Large intestine (tissue), 3 donors: ENCODE data around the gene SOWAHA. TPM values are rescaled to one million over a fixed set of nuclear protein-coding genes. Genes with fewer than 3 reads are reported as not detected.
"Not testable (repeated sequence)": the region's sequence is repeated elsewhere in the genome, so short reads cannot be mapped to it uniquely, and the experiment has no call there.

Experiments
- DNase-seq, 2 donors: peaks; one replicate each; pipeline versions ENCODE4 v3.0.0 to v3.0.0-alpha.2; 2013
- H3K27ac ChIP-seq: one replicate; pipeline ENCODE4 v1.5.1; 2013; ENCODE audit warnings: low read length
- H3K27me3 ChIP-seq: 2 replicates; pipeline ENCODE4 v1.6.1; 2013; ENCODE audit warnings: low read length; ENCODE audit not compliant: control insufficient read depth, insufficient read depth
- H3K36me3 ChIP-seq: 2 replicates; pipeline ENCODE4 v1.6.1; 2013; ENCODE audit warnings: low read length; ENCODE audit not compliant: control insufficient read depth, insufficient read depth
- H3K4me1 ChIP-seq: one replicate; pipeline ENCODE4 v1.6.1; 2013; ENCODE audit warnings: low read length; ENCODE audit not compliant: control insufficient read depth, insufficient read depth
- H3K4me3 ChIP-seq: one replicate; pipeline ENCODE4 v1.5.1; 2013; ENCODE audit warnings: low read length
- H3K9me3 ChIP-seq: one replicate; pipeline ENCODE4 v1.6.1; 2013; ENCODE audit warnings: mild to moderate bottlenecking, low read depth, low read length, moderate library complexity; ENCODE audit not compliant: control insufficient read depth
- WGBS: methylation state at CpG from one replicate; pipeline ENCODE4 v1.1.5; 2013; ENCODE audit warnings: low lambda C conversion rate; ENCODE audit not compliant: insufficient coverage; 5-methylcytosine and 5-hydroxymethylcytosine counted together
- polyA plus RNA-seq: library from polyadenylated mRNA; unstranded; fragments of 120-200 nt; gene quantifications from one replicate; pipeline ENCODE4 v1.2.1, GENCODE V29; 2013

Gene SOWAHA
- polyA plus RNA-seq, 1 donor: 54.3 TPM

DNA sequence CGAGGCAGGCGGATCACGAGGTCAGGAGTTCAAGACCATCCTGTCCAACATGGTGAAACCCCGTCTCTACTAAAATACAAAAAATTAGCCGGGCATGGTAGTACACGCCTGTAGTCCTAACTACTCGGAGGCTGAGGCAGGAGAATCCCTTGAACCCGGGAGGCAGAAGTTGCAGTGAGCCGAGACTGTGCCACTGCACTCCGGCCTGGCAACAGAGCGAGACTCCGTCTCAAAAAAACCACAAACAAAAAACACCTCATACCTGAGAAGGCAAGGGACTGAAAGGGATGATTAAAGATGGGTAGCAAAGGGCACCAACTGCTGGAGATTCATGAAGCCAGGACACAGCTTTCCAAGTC is 6.3 kb upstream of the SOWAHA start:
- not testable (repeated sequence) for H3K9me3 ChIP-seq, DNase-seq, H3K27me3 ChIP-seq, H3K36me3 ChIP-seq
- no CpG with 5 or more reads among the region's 12 CpGs for WGBS
- Histone ChIP-seq H3K27ac (peak overlapping the region; percentile 84), H3K4me3 (peak overlapping the region; percentile 41), H3K4me1 (peaks cover 28% of the 10 kb centered on the region)

DNA sequence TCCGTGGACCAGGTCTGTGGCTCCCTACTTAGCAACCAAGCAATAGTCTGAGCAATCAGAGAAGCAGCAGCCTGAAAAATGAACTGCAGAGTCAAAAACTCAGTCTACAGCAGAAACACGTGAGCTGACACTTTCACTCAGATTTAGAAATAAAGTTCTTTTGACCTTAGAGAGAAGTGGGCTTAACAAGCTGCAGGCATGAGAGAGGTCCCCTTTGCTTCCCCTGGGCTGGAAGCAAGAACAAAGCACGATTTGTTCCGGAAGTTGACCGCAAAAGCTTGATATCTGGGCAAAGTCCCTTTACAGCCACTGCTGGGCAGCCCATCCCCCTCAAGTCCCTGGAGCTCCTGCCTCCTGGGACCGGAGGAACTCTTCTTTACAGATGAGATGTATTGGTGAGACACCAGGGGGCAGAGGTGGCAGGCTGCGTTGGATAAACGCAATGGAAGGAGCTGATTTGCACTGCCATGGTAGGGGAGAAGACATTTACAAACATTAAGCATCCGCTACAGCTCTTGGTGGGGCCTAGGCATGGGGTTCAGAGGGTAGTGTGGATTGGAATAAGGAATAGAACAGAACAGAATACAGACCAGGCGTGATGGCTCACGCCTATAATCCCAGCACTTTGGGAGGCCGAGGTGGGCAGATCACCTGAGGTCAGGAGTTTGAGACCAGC is 5.8 kb upstream of the SOWAHA start:
- no CpG with 5 or more reads among the region's 12 CpGs for WGBS
- peaks cover 8% of the 10 kb centered on the region for H3K27me3 ChIP-seq
- peak; percentile 95 to 98 for DNase-seq
- no peaks in the 10 kb centered on the region for H3K9me3 ChIP-seq
- H3K36me3 ChIP-seq: no peaks in the 10 kb centered on the region
- peaks cover 28% of the 10 kb centered on the region for H3K4me1 ChIP-seq
- peak overlapping the region; percentile 84 for H3K27ac ChIP-seq
- peak overlapping the region; percentile 41 for H3K4me3 ChIP-seq

DNA sequence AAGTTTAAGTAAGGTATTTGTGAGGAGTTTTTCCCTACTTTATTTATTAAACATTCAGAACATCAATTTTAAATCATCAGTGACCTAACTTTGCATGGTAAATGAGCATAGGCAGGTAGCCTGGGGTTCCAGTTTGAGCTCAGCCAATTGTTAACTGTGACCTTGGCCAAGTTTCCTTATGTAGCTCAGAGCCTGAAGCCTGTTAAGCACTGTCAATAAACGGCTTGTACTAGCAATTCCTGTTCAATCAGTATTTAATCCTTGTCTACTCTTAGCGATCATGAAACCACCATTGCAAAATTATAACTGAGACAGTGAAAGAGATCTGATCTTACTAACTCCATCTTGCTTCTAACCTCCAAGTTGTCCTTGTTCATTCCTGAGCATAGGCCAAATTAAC is 4.7 kb upstream of the SOWAHA start:
- Histone ChIP-seq H3K27ac (no peak overlapping the region), H3K27me3 (peaks cover 12% of the 10 kb centered on the region), H3K36me3 (no peaks in the 10 kb centered on the region), H3K4me1 (peaks cover 28% of the 10 kb centered on the region), H3K9me3 (no peaks in the 10 kb centered on the region), H3K4me3 (no peak overlapping the region)
- WGBS: 0% methylated on average over 1 of the region's 2 CpGs
- peak in 1 of 2 donors; percentile 27 for DNase-seq

DNA sequence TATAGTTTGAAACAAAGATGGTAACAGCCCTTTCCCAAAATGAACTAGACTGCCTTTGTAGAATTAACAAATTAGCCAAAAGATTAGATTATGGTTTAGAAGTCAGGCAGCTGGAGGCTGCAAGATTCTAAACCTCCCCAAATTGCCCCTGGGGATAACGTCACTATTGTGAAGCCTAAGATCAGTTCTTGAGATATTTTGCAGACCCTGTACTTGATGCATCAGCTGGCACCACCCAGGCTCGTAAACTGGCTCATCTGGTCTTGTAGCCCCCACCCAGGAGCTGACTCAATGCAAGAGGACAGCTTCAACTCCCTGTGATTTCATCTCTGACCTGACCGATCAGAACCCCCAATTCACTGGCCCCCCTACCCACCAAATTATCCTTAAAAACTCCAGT is 4.2 kb upstream of the SOWAHA start:
- no peak for DNase-seq
- Histone ChIP-seq H3K4me1 (peaks cover 28% of the 10 kb centered on the region), H3K4me3 (no peak overlapping the region), H3K9me3 (no peaks in the 10 kb centered on the region), H3K27me3 (peaks cover 15% of the 10 kb centered on the region), H3K27ac (no peak overlapping the region), H3K36me3 (no peaks in the 10 kb centered on the region)
- WGBS: no CpG with 5 or more reads among the region's 3 CpGs

DNA sequence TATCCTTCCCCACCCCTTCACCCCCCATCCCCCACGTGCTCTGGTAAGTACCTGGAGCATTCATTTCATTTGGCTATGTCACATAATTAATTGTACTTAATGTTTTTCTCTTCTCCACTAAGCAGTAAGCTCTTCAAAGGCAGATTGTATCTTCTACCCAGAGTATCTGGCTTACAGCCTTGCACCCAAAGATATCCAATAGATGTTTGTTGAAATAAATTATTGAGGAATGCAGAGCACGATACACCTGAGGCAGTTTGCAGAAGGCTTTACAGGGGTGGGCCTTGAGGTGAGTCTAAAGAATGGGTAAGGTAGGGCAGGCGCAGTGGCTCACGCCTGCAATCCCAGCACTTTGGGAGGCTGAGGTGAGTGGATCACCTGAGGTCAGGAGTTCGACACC is 2.5 kb upstream of the SOWAHA start:
- DNase-seq: no peak
- no peak overlapping the region for H3K4me3 ChIP-seq
- H3K9me3 ChIP-seq: peaks cover 7% of the 10 kb centered on the region
- H3K4me1 ChIP-seq: peaks cover 28% of the 10 kb centered on the region
- no CpG with 5 or more reads among the region's 5 CpGs for WGBS
- no peaks in the 10 kb centered on the region for H3K36me3 ChIP-seq
- H3K27ac ChIP-seq: no peak overlapping the region
- peaks cover 25% of the 10 kb centered on the region for H3K27me3 ChIP-seq

DNA sequence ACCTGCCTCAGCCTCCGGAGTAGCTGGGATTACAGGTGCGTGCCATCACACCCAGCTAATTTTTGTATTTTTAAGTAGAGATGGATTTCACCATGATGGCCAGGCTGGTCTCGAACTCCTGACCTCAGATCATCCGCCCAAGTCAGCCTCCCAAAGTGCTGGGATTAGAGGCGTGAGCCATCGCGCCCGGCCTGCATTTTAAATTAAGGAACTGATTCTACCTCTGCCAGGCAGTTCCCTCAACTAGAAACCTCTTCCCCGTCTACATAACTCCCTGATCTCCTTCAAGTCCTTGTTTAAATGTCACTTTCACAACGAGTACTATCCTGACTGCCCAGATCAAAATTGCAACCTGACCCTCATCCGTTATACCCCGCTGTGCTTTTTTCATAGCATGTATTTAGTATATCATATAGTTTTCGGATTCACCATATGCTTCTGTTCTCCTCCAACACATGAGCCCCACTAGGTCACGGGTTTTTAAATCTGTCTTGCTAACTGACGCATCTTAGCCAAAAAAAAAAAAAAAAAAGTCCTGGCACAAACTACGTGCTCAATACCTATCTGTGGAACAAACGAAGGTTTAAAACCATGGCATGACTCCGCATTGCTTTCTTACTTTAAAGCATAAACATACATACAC is 858 bp upstream of the SOWAHA start:
- H3K4me3 ChIP-seq: no peak overlapping the region
- peak overlapping the region; percentile 63 for H3K27ac ChIP-seq
- peaks cover 25% of the 10 kb centered on the region for H3K27me3 ChIP-seq
- peaks cover 23% of the 10 kb centered on the region for H3K4me1 ChIP-seq
- H3K9me3 ChIP-seq: peaks cover 7% of the 10 kb centered on the region
- WGBS: 56% methylated on average over 2 of the region's 18 CpGs
- H3K36me3 ChIP-seq: no peaks in the 10 kb centered on the region
- no peak for DNase-seq

DNA sequence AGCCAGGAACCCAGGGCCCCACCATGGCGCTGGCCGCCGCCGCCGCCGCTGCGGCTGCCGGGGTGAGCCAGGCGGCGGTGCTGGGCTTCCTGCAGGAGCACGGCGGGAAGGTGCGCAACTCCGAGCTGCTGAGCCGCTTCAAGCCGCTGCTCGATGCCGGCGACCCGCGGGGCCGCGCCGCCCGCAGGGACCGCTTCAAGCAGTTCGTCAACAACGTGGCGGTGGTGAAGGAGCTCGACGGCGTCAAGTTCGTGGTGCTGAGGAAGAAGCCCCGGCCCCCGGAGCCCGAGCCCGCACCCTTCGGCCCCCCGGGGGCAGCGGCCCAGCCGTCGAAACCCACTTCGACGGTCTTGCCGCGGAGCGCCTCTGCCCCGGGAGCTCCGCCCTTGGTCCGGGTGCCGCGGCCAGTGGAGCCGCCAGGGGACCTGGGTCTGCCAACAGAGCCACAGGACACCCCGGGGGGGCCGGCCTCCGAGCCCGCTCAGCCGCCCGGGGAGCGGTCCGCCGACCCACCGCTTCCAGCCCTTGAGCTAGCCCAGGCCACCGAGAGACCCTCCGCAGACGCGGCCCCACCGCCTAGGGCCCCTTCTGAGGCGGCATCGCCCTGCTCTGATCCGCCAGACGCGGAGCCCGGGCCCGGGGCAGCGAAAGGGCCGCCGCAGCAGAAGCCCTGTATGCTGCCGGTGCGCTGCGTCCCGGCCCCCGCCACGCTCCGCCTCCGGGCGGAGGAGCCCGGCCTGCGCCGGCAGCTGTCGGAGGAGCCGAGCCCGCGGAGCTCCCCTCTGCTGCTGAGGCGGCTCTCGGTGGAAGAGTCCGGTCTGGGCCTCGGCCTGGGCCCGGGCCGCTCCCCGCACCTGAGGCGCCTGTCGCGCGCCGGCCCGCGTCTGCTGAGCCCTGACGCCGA is 749 bp downstream of the SOWAHA start:
- peak in 1 of 2 donors; percentile 82 for DNase-seq
- H3K27ac ChIP-seq: peak overlapping the region; percentile 91
- H3K4me3 ChIP-seq: peak overlapping the region; percentile 53
- H3K36me3 ChIP-seq: no peaks in the 10 kb centered on the region
- H3K9me3 ChIP-seq: peaks cover 7% of the 10 kb centered on the region
- H3K4me1 ChIP-seq: peaks cover 25% of the 10 kb centered on the region
- peaks cover 27% of the 10 kb centered on the region for H3K27me3 ChIP-seq
- no CpG with 5 or more reads among the region's 110 CpGs for WGBS

DNA sequence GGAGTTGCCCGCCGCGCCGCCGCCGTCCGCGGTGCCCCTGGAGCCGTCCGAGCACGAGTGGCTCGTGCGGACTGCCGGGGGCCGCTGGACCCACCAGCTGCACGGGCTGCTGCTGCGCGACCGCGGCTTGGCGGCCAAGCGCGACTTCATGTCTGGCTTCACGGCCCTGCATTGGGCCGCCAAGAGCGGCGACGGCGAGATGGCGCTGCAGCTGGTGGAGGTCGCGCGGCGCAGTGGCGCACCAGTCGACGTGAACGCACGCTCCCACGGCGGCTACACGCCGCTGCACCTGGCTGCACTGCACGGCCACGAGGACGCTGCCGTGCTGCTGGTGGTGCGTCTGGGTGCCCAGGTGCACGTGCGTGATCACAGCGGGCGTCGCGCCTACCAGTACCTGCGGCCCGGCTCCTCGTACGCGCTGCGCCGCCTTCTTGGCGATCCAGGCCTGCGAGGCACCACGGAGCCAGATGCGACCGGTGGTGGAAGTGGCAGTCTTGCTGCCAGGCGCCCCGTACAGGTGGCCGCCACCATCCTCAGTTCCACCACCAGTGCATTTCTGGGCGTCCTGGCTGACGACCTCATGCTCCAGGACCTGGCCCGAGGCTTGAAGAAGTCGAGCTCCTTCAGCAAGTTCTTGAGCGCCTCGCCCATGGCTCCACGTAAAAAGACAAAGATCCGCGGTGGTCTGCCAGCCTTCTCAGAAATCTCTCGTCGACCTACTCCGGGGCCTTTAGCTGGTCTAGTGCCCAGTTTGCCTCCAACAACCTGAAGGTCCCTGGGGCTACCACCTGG is 1.6 kb downstream of the SOWAHA start:
- H3K4me3 ChIP-seq: peak overlapping the region; percentile 24
- no peaks in the 10 kb centered on the region for H3K36me3 ChIP-seq
- H3K4me1 ChIP-seq: peaks cover 27% of the 10 kb centered on the region
- H3K27ac ChIP-seq: no peak overlapping the region
- WGBS: no CpG with 5 or more reads among the region's 81 CpGs
- H3K27me3 ChIP-seq: peaks cover 31% of the 10 kb centered on the region
- DNase-seq: peak in 1 of 2 donors; percentile 27
- H3K9me3 ChIP-seq: peaks cover 10% of the 10 kb centered on the region

DNA sequence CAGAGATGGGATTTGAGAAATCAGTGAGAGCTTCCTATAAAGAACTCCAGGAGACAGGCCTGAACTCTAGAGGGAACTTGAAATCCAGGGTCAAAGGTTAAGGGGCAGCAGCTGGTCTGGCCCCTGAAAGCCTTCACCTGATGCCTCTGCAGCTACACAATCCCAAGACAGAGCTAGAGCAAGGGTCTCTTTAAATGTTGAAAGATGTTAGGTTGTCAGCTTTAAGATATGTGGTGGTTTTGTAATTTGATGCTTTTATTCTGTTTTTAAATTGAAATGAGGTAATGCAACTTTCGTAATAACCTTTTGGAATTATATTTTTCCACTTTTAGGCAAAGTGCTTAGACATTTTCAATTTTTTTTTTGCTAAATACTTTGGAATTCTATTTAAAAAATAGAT is 2.4 kb downstream of the SOWAHA start:
- WGBS: 67% methylated on average over 1 of the region's 1 CpG
- Histone ChIP-seq H3K36me3 (no peaks in the 10 kb centered on the region), H3K27me3 (peaks cover 31% of the 10 kb centered on the region), H3K4me3 (peak overlapping the region; percentile 24), H3K4me1 (peaks cover 33% of the 10 kb centered on the region), H3K27ac (no peak overlapping the region), H3K9me3 (peaks cover 10% of the 10 kb centered on the region)
- peak in 1 of 2 donors; percentile 41 for DNase-seq

DNA sequence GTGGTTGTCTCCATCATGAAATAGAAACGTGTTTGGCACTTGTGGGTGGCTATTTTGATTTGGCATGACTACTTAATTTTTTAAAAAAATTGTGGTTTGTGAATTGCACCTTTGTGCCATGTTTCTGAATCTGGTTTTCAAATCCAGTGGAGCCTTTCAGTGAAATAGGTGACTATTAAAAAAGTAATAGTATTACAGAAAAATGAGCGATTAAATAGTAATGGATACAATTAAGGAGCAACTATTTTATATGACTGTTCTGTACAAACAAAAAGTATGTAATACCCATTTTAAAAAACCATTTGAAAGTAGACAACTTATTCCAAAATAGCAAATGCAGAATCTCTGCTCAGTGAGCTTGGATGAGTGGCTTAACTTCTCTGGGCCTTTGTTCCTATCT is 3.0 kb downstream of the SOWAHA start:
- DNase-seq: no peak
- H3K27me3 ChIP-seq: peaks cover 31% of the 10 kb centered on the region
- H3K36me3 ChIP-seq: no peaks in the 10 kb centered on the region
- H3K9me3 ChIP-seq: peaks cover 10% of the 10 kb centered on the region
- H3K27ac ChIP-seq: peak overlapping the region; percentile 61
- peaks cover 33% of the 10 kb centered on the region for H3K4me1 ChIP-seq
- no CpG with 5 or more reads among the region's 2 CpGs for WGBS
- peak overlapping the region; percentile 24 for H3K4me3 ChIP-seq
